DND-41 (cell line): ENCODE data around the gene PIM1.

ENCODE experiments used
- ATAC-seq: fragments of 200-7000 bp; cut with Tn5 transposase; 3 replicates; pipeline ENCODE4 v1.9.1; 2021; ENCODE audit warnings: low read depth; ENCODE audit not compliant: insufficient read depth
- DNase-seq: peaks from one replicate; pipeline ENCODE4 v3.0.0-alpha.2; 2020
- H2AFZ ChIP-seq: 2 replicates; pipeline ENCODE4 v1.6.0; 2012; ENCODE audit warnings: low read depth, low read length
- H3K27ac ChIP-seq: 2 replicates; pipeline ENCODE4 v1.5.1; 2012; ENCODE audit warnings: low read length, inconsistent platforms
- H3K27me3 ChIP-seq: fragments of 200-600 bp; sonication (generic); 2 replicates; pipeline ENCODE4 v1.6.0; 2012; ENCODE audit warnings: low read length, mild to moderate bottlenecking, inconsistent platforms; ENCODE audit not compliant: insufficient read depth, poor library complexity
- H3K36me3 ChIP-seq: 2 replicates; pipeline ENCODE4 v1.5.1; 2012; ENCODE audit warnings: low read length, inconsistent platforms; ENCODE audit not compliant: insufficient read depth
- H3K4me1 ChIP-seq: 2 replicates; pipeline ENCODE4 v1.5.1; 2012; ENCODE audit warnings: mild to moderate bottlenecking, low read length; ENCODE audit not compliant: insufficient read depth
- H3K4me2 ChIP-seq: 2 replicates; pipeline ENCODE4 v1.6.0; 2012; ENCODE audit warnings: mild to moderate bottlenecking, moderate library complexity, low read length, inconsistent platforms; ENCODE audit not compliant: insufficient read depth
- H3K4me3 ChIP-seq, 2 experiments: fragments of 200-600 bp in 1 of 2; shearing (Covaris generic) in 1 of 2; 2 replicates each; pipeline ENCODE4 v1.5.1; 2012 to 2016; ENCODE audit warnings: inconsistent platforms in 2 of 2, low read length in 2 of 2, mild to moderate bottlenecking in 2 of 2, low read depth in 1 of 2, moderate library complexity in 1 of 2
- H3K79me2 ChIP-seq: 2 replicates; pipeline ENCODE4 v1.6.0; 2012; ENCODE audit warnings: low read length, inconsistent platforms; ENCODE audit not compliant: insufficient read depth
- H3K9ac ChIP-seq: 2 replicates; pipeline ENCODE4 v1.6.0; 2012; ENCODE audit warnings: low read depth, mild to moderate bottlenecking, inconsistent platforms, low read length, moderate library complexity
- H3K9me3 ChIP-seq: 2 replicates; pipeline ENCODE4 v1.5.1; 2012; ENCODE audit warnings: low read length, moderate library complexity, mild to moderate bottlenecking, inconsistent platforms; ENCODE audit not compliant: insufficient read depth, severe bottlenecking
- H4K20me1 ChIP-seq: 2 replicates; pipeline ENCODE4 v1.6.0; 2012; ENCODE audit warnings: low read length; ENCODE audit not compliant: insufficient read depth
- EZH2 ChIP-seq: IDR thresholded peaks from 3 replicates; pipeline ENCODE4 v1.6.1; 2012; ENCODE audit warnings: borderline replicate concordance, low read depth, mild to moderate bottlenecking, moderate library complexity, low read length, inconsistent platforms; ENCODE audit not compliant: severe bottlenecking
- TF ChIP-seq, protein P1 (sequence below): IDR thresholded peaks from 2 replicates; pipeline ENCODE4 v1.5.1; 2012; ENCODE audit warnings: borderline replicate concordance, low read length, moderate library complexity, mild to moderate bottlenecking; ENCODE audit not compliant: poor library complexity, severe bottlenecking; ENCODE audit errors: extremely low read depth

PIM1 gene

DNA sequence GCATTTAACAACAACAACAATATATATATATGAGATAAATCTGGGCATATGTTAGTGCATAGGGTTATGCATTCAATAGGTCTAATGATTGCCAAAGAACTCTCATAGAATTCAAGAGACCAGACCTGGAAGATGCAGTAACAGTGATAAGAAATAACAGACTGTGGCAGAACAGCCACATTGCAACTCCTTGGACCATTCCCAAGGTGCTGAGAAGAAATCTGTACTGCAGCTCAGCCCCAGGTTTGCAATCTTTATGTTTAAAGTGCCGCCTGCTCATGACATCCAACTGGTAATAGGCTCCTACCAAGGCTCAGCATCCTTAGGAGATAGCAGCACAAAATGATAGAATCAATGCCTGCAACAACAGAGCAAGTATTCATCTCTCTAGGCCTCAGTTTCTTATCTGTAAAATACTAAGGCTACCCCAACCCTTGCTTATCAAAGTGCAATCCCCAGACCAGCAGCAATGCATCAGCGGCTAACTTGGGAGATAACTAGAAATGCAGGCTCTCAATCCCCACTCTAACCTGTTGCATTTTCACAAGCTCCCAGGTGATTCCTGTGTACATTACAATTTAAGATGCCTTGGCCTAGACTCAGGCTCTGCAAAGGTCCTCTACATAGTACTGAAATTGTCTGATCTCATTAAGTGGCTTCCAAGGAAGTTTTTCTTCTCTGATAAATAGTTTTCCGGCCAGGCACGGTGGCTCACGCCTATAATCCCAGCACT lies 30.6 kb upstream of the PIM1 start:
- Histone ChIP-seq H4K20me1 (no peaks in the 10 kb centered on the region), H3K27ac (no peak overlapping the region), H3K79me2 (no peaks in the 10 kb centered on the region), H2AFZ (no peak overlapping the region), H3K4me1 (no peaks in the 10 kb centered on the region), H3K9me3 (no peaks in the 10 kb centered on the region), H3K9ac (no peak overlapping the region), H3K27me3 (no peaks in the 10 kb centered on the region), H3K4me3 (no peak overlapping the region), H3K4me2 (no peak overlapping the region), H3K36me3 (no peaks in the 10 kb centered on the region)
- no peak for ATAC-seq
- no peak for DNase-seq
- TF ChIP-seq, protein P1, sequence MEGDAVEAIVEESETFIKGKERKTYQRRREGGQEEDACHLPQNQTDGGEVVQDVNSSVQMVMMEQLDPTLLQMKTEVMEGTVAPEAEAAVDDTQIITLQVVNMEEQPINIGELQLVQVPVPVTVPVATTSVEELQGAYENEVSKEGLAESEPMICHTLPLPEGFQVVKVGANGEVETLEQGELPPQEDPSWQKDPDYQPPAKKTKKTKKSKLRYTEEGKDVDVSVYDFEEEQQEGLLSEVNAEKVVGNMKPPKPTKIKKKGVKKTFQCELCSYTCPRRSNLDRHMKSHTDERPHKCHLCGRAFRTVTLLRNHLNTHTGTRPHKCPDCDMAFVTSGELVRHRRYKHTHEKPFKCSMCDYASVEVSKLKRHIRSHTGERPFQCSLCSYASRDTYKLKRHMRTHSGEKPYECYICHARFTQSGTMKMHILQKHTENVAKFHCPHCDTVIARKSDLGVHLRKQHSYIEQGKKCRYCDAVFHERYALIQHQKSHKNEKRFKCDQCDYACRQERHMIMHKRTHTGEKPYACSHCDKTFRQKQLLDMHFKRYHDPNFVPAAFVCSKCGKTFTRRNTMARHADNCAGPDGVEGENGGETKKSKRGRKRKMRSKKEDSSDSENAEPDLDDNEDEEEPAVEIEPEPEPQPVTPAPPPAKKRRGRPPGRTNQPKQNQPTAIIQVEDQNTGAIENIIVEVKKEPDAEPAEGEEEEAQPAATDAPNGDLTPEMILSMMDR = no peak
- TF ChIP-seq EZH2 = no peak

DNA sequence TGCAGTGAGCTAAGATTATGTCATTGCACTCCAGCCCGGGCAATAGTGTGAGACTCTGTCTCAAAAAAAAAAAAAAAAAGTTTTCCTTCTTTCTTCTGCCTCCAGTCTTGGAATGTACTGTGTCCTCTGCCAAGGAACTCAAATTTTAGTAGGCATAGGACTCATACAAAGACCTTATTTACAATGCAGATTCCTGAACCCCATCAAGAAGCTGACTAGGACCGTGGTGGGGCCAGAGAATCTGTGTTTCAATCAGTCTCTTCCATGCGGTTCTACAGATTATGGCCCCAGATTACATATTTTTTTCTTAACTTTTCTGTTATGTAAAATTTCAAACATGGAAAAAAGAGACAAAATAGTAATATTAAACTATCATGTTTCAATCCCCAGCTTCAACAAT lies 29.8 kb upstream of the PIM1 start:
- TF ChIP-seq EZH2 = no peak
- TF ChIP-seq, protein P1 = no peak
- Histone ChIP-seq H2AFZ (no peak overlapping the region), H3K36me3 (no peaks in the 10 kb centered on the region), H3K4me2 (no peak overlapping the region), H3K9me3 (no peaks in the 10 kb centered on the region), H3K4me1 (no peaks in the 10 kb centered on the region), H3K4me3 (no peak overlapping the region), H3K9ac (no peak overlapping the region), H3K79me2 (no peaks in the 10 kb centered on the region), H3K27me3 (no peaks in the 10 kb centered on the region), H3K27ac (no peak overlapping the region), H4K20me1 (no peaks in the 10 kb centered on the region)
- DNase-seq (no peak), ATAC-seq (no peak)

DNA sequence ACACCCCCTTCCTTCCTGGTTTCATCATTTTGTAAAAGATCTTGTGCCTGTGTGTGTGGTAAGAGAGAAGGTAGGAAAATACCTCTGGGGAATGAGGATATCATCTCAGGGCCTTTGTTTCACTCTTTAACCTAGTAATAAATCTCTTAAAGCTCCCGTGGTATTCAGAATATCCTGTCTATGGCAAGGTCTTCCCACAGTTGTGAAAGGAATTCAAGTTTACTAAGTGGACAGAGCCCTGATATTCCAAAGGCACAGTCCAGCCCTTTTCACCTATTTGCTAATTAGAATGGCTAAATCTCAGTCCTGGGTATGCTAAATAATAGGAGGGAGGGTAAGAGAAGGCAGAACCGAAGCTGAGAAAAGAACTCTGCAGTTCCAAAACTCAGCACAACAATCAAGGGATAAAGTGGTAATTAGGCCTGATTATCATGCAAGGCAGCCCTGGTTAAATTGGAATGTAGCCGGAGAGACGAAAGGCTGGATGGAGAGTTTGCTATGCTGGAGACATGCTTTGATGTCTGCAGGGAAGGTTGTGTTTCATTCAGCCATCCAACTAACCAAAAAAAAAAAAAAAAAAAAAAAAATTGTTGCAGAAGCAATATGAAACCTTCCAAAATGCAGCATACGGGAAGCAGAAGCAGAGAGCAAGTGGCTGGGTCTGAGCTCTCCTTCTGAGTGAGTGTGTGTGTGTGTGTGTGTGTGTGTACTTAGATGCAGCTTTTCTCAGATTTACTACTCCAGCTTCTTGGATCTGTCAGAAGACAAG lies 28.5 kb upstream of the PIM1 start:
- DNase-seq (no peak), ATAC-seq (no peak)
- H3K79me2 ChIP-seq = no peaks in the 10 kb centered on the region
- H3K36me3 ChIP-seq = no peaks in the 10 kb centered on the region
- H3K9ac ChIP-seq = no peak overlapping the region
- H3K4me3 ChIP-seq = no peak overlapping the region
- no peak overlapping the region for H3K27ac ChIP-seq
- no peak overlapping the region for H3K4me2 ChIP-seq
- H3K27me3 ChIP-seq = no peaks in the 10 kb centered on the region
- H3K9me3 ChIP-seq = no peaks in the 10 kb centered on the region
- H3K4me1 ChIP-seq = no peaks in the 10 kb centered on the region
- H2AFZ ChIP-seq = no peak overlapping the region
- TF ChIP-seq EZH2 = no peak
- H4K20me1 ChIP-seq = no peaks in the 10 kb centered on the region

DNA sequence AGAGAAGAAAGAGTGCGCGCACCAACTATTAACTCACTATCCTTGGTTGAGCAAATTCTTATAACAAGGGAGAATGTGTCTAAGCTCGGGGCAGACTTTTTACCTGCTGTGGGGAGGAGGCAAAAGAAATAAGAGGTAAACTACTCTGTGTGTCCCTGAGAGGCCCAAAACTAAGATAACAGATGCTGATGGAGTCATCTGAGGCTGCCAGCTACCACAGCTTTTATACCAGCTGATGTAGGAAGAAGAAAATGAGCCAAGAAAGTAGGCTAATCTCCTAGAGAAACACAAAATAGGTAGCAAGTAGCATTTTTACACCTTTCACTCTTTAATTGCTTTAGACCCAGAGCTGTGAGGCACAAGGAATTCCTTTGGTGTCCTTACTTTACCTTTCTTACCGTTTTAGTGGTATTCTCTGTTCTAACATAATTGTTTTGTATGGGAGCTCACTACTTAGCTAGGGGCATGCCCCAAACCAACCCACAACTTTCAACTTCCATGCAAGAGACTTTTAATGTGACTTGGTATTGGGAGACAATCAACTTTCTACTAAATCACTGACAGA lies 27.8 kb upstream of the PIM1 start:
- H3K79me2 ChIP-seq = no peaks in the 10 kb centered on the region
- no peak overlapping the region for H3K9ac ChIP-seq
- TF ChIP-seq, protein P1 = no peak
- TF ChIP-seq EZH2 = no peak
- H3K4me3 ChIP-seq = no peak overlapping the region
- H3K27ac ChIP-seq = no peak overlapping the region
- no peaks in the 10 kb centered on the region for H3K4me1 ChIP-seq
- no peaks in the 10 kb centered on the region for H3K36me3 ChIP-seq
- H3K27me3 ChIP-seq = no peaks in the 10 kb centered on the region
- no peaks in the 10 kb centered on the region for H4K20me1 ChIP-seq
- DNase-seq (no peak), ATAC-seq (no peak)
- H3K4me2 ChIP-seq = no peak overlapping the region
- H3K9me3 ChIP-seq = no peaks in the 10 kb centered on the region
- no peak overlapping the region for H2AFZ ChIP-seq
